ENCODE measurements around the gene SIX2. TPM values are rescaled to one million over a fixed set of nuclear protein-coding genes. Genes with fewer than 3 reads are reported as not detected.
A peak's percentile ranks its signal among the peaks of the same experiment; 100 is the strongest.

SIX2 gene
- 0.23 and 0.36 TPM in 2 replicates for polyA plus RNA-seq (2011; rRNA removed)
- 0.09 TPM in 1 of 2 replicates, not detected in the other for polyA minus RNA-seq (2011; rRNA and poly(A)+ RNA removed)

DNA sequence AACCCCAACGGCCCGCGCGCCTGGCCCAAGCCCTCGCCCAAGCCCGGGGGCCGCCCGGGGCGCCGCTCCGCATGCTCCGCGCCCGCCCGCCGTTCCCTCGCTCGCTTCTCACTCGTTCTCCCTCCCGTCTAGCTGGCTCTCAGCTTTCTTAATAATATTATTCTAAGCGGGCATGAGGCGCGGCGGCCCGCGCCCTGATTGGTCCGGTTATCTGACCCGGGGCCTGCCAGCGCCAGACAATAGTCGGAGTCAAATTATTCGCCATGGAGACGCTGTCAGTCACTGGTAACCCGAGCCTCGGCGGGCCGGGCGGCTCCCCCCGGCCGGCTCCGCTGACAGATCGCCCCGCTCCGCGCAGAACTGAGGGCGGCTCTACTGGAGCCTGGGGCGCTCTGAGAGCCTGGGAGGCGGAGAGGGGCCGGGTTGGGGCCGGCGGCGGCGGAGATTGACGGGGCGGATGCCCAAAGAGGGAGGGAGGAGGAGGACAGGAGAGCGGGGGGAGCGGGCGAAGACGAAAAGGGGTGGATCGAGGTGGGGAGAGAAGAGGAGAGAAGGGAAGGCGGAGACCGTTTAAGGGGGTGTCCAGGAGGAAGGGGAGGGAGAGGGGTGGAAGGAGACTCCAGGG is at the start of gene SIX2:
SIX2 (minus strand) TSS at position 150 of the 625 bp plus-strand sequence. CDS start 342 bp downstream, outside the sequence.
- peak; percentile 92 for DNase-seq (ENCODE audit: low read depth)
- H3K4me3 ChIP-seq (ENCODE audit: low read depth, low read length): peak within 1 kb of the TSS; percentile 42
- TF ChIP-seq, protein P1, sequence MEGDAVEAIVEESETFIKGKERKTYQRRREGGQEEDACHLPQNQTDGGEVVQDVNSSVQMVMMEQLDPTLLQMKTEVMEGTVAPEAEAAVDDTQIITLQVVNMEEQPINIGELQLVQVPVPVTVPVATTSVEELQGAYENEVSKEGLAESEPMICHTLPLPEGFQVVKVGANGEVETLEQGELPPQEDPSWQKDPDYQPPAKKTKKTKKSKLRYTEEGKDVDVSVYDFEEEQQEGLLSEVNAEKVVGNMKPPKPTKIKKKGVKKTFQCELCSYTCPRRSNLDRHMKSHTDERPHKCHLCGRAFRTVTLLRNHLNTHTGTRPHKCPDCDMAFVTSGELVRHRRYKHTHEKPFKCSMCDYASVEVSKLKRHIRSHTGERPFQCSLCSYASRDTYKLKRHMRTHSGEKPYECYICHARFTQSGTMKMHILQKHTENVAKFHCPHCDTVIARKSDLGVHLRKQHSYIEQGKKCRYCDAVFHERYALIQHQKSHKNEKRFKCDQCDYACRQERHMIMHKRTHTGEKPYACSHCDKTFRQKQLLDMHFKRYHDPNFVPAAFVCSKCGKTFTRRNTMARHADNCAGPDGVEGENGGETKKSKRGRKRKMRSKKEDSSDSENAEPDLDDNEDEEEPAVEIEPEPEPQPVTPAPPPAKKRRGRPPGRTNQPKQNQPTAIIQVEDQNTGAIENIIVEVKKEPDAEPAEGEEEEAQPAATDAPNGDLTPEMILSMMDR (IDR thresholded peaks at IDR 0.05; ENCODE audit: insufficient read depth, low read depth, low read length): no peak
- peaks cover 53% of the 10 kb centered on the region for H3K27me3 ChIP-seq (ENCODE audit: control insufficient read depth, insufficient read depth, low read length)
- H3K36me3 ChIP-seq (ENCODE audit: control insufficient read depth, insufficient read depth, low read length): no peaks in the 10 kb centered on the region
- ChIA-PET POLR2A (interaction anchor here (0.5 kb wide), 1 partner anchor 567 kb away, joined by 18 read pairs; no protein-coding TSS in a partner anchor), CTCF (interaction anchor here (0.6 to 1.4 kb wide), 3 partner anchors 19 to 43 kb away, joined by 3 to 4 read pairs (median 4); no protein-coding TSS in a partner anchor)

DNA sequence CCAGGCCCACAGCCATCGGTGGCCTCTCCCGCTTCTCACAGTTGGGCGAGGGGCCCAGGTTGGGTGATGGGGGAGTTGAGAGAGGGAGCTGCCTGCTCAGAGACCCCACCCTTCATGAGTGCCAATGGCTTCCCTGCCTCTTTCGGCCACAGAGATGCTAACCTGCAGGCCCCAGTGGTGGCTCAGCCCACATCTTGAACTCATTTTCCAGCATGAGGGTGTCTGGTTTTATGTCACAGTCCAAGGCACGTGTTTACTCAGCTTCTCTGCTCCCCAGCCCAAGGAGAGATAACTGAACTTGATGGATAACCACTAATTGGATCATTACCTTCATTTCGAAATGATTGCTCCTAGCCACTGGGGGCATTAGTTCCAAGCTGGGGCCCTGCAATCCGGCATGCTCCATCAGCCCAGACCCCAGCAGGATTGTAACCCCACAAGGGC is 45.9 kb upstream of the SIX2 start:
- TF ChIP-seq, protein P1 (IDR thresholded peaks at IDR 0.05; ENCODE audit: insufficient read depth, low read depth, low read length): no peak
- peaks cover 9% of the 10 kb centered on the region; the same call in 1 of the 2 replicates for H3K27me3 ChIP-seq (ENCODE audit: control insufficient read depth, insufficient read depth, low read length)
- no peak for DNase-seq (ENCODE audit: low read depth)
- CTCF ChIA-PET: interaction anchor here (1.7 kb wide), 1 partner anchor 15 kb away, joined by 5 read pairs; no protein-coding TSS in a partner anchor
- POLR2A ChIA-PET: no interaction called here
- H3K36me3 ChIP-seq (ENCODE audit: control insufficient read depth, insufficient read depth, low read length): no peaks in the 10 kb centered on the region
- no peak overlapping the region for H3K4me3 ChIP-seq (ENCODE audit: low read depth, low read length)

DNA sequence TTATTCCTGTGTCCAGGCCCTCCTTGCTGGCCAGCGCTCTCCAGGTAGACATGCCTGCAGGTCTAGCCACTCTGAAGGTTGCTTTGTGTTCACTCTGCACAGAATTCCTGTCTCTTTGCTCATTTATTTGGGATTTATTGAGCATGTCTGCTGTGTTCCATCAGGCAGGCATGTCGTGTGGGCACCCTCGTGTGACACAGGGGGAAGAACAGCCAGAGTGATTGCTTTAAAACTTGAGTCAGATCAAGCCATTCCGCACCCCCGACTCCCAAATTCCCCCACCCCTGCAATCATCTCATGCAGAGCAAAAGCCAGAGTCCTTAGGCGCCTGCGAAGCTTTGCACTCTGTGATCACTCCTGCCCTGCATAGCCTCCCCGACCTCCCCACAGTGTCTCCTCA is 44.7 kb upstream of the SIX2 start:
- no peak for DNase-seq (ENCODE audit: low read depth)
- peaks cover 10% of the 10 kb centered on the region for H3K27me3 ChIP-seq (ENCODE audit: control insufficient read depth, insufficient read depth, low read length)
- TF ChIP-seq, protein P1 (IDR thresholded peaks at IDR 0.05; ENCODE audit: insufficient read depth, low read depth, low read length): no peak
- H3K4me3 ChIP-seq (ENCODE audit: low read depth, low read length): no peak overlapping the region
- ChIA-PET CTCF (no interaction called here), POLR2A (no interaction called here)
- no peaks in the 10 kb centered on the region for H3K36me3 ChIP-seq (ENCODE audit: control insufficient read depth, insufficient read depth, low read length)

DNA sequence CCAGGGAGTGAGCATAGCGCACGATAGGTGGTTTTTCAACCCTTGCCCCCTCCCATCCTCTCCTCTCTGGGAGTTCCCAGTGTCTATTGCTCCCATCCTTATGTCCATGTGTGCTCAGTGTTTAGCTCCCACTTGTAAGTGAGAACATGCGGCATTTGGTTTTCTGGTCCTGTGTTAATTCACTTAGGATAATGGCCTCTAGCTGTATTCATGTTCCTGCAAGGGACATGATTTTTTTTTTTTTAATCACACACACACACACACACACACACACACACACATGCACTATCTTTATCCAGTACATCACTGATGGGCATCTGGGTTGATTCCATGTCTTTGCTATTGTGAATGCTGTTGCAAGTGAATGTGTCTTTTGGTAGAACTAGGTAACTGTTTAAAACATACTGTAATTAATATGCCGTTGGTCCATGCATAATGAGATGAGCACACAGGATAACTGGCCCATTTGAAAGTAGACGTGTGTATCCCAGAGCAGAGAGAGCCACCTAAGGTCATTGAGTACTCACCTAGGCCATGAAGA is 43.2 kb upstream of the SIX2 start:
- Histone ChIP-seq H3K27me3 (ENCODE audit: control insufficient read depth, insufficient read depth, low read length) (peaks cover 12% of the 10 kb centered on the region), H3K4me3 (ENCODE audit: low read depth, low read length) (no peak overlapping the region), H3K36me3 (ENCODE audit: control insufficient read depth, insufficient read depth, low read length) (no peaks in the 10 kb centered on the region)
- TF ChIP-seq, protein P1 (IDR thresholded peaks at IDR 0.05; ENCODE audit: insufficient read depth, low read depth, low read length): no peak
- ChIA-PET POLR2A (no interaction called here), CTCF (interaction anchor here (0.6 kb wide), 2 partner anchors 21 to 43 kb away, joined by 3 to 5 read pairs; partner anchors contain the start of gene SIX2)
- DNase-seq (ENCODE audit: low read depth): no peak

DNA sequence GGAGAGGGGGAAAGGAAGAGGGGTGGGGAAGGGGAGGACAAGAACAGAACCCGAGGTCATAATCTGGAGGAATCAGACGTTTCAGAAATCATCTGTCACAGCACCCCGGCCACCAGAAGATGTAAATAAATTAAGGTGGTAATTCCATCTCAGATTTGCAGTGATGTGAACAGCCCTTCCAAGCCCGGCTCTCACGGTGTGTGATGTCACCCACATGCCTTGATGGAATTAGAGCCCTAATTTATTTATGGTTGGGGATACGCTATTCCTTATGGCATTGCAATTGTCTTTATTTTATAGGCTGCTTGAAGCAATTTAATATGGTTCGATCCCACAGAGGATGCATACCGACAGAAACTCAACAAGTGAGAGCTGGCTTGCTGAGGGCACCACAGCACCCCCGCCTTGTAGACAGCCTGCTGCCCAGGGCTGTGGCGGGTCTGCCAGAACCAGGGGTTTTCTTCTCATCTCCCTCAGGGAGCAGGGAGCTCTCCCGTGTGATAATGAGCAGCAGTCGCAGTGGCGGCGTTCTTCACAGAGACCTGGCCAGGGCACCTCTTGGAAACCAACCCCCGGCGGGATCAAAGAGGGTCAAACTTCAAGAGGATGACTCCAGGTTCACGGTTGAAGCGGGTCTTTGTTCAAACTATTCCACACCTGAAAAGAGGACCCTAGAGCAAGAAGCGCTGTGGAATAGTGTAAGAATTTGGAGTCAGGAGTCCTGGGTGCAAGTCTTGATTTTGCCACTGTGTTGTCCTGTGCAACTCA is 40.5 kb upstream of the SIX2 start:
- H3K4me3 ChIP-seq (ENCODE audit: low read depth, low read length): no peak overlapping the region
- TF ChIP-seq, protein P1 (IDR thresholded peaks at IDR 0.05; ENCODE audit: insufficient read depth, low read depth, low read length): no peak
- no peak for DNase-seq (ENCODE audit: low read depth)
- H3K36me3 ChIP-seq (ENCODE audit: control insufficient read depth, insufficient read depth, low read length): no peaks in the 10 kb centered on the region
- CTCF ChIA-PET: no interaction called here
- peaks cover 9% of the 10 kb centered on the region for H3K27me3 ChIP-seq (ENCODE audit: control insufficient read depth, insufficient read depth, low read length)
- POLR2A ChIA-PET: no interaction called here
